Measurements from ENCODE around the gene KCNJ9.
"Not testable (repeated sequence)": the region's sequence is repeated elsewhere in the genome, so short reads cannot be mapped to it uniquely, and the experiment has no call there.

Gene KCNJ9

GRCh38 chr1:160125746-160126145 lies 44.4 kb downstream of the KCNJ9 start:
- DNase-seq (ENCODE audit: low read depth in 3 of 3), result no peak

- not testable (repeated sequence) for DNase-seq (ENCODE audit: low read depth in 3 of 3)
These were observed 45.0 kb downstream of the KCNJ9 start for GRCh38 chr1:160126342-160126741.

GRCh38 chr1:160127381-160127780 lies 46.0 kb downstream of the KCNJ9 start:
- DNase-seq (ENCODE audit: low read depth in 3 of 3), result no peak

- no peak for DNase-seq (ENCODE audit: low read depth in 3 of 3)
These were observed 46.7 kb downstream of the KCNJ9 start for GRCh38 chr1:160127865-160128523.

- DNase-seq (ENCODE audit: low read depth in 3 of 3), result no peak
These were observed 47.3 kb downstream of the KCNJ9 start for GRCh38 chr1:160128636-160129035.

- DNase-seq (ENCODE audit: low read depth in 3 of 3), result no peak
These were observed 47.7 kb downstream of the KCNJ9 start for GRCh38 chr1:160129046-160129445.

- DNase-seq (ENCODE audit: low read depth in 3 of 3), result no peak
These were observed 48.2 kb downstream of the KCNJ9 start for GRCh38 chr1:160129558-160129957.

- DNase-seq (ENCODE audit: low read depth in 3 of 3), result no peak
These were observed 48.6 kb downstream of the KCNJ9 start for GRCh38 chr1:160129966-160130365.

- DNase-seq (ENCODE audit: low read depth in 3 of 3), result no peak
These were observed 49.1 kb downstream of the KCNJ9 start for GRCh38 chr1:160130486-160130885.

GRCh38 chr1:160130939-160131338 lies 49.6 kb downstream of the KCNJ9 start:
- no peak for DNase-seq (ENCODE audit: low read depth in 3 of 3)

GRCh38 chr1:160131803-160132565 lies 50.6 kb downstream of the KCNJ9 start:
- DNase-seq (ENCODE audit: low read depth in 3 of 3), result no peak

GRCh38 chr1:160133990-160134770 lies 52.8 kb downstream of the KCNJ9 start:
- DNase-seq (ENCODE audit: low read depth in 3 of 3), result no peak

GRCh38 chr1:160134791-160135572 lies 53.6 kb downstream of the KCNJ9 start:
- DNase-seq (ENCODE audit: low read depth in 3 of 3), result no peak

- no peak for DNase-seq (ENCODE audit: low read depth in 3 of 3)
These were observed 55.0 kb downstream of the KCNJ9 start for GRCh38 chr1:160136121-160136925.

GRCh38 chr1:160136926-160137200 lies 55.5 kb downstream of the KCNJ9 start:
- DNase-seq (ENCODE audit: low read depth in 3 of 3), result no peak

- DNase-seq (ENCODE audit: low read depth in 3 of 3), result no peak
These were observed 56.0 kb downstream of the KCNJ9 start for GRCh38 chr1:160137216-160137862.

GRCh38 chr1:160139840-160140239 lies 58.5 kb downstream of the KCNJ9 start:
- no peak for DNase-seq (ENCODE audit: low read depth in 3 of 3)

Data from stimulated activated CD4-positive, alpha-beta T cell treated with anti-CD3 and anti-CD28 coated beads, TNF-alpha, amount 100 ng/mL, for 48 hours (primary cell).